ENCODE data around the gene HOXA11.

HOXA11 gene

GRCh38 chr7:27131390-27131819, 53.6 kb downstream of the HOXA11 start:
- no peak for FAIRE-seq
